CD4-positive, alpha-beta T cell (primary cell): Measurements from ENCODE around the gene GOLT1A. TPM values are rescaled to one million over a fixed set of nuclear protein-coding genes. Genes with fewer than 3 reads are reported as not detected.

ENCODE experiments used
- ATAC-seq: fragments of 200-7000 bp; cut with Tn5 transposase; one replicate; pipeline ENCODE4 v1.10.0; 2022; ENCODE audit warnings: mild to moderate bottlenecking; ENCODE audit not compliant: poor library complexity
- CTCF ChIA-PET: fragments of 350-600 bp; sonication (Branson Sonifier 250); formaldehyde crosslinking; loops from one replicate; lab custom pipeline; 2021; ENCODE audit warnings: antibody characterized with exemption, inconsistent platforms; lab: Charles Lee
- POLR2A ChIA-PET: fragments of 350-600 bp; sonication (Branson Sonifier 250); formaldehyde crosslinking; loops from one replicate; lab custom pipeline; 2021; ENCODE audit warnings: antibody characterized with exemption, inconsistent platforms; lab: Charles Lee
- DNase-seq, 14 experiments: peaks; one replicate each; pipeline ENCODE4 v3.0.0-alpha.2; 2013 to 2020; ENCODE audit warnings: mixed read lengths in 2 of 14
- H3K27ac ChIP-seq, 2 donors: one replicate each; pipeline versions ENCODE4 v1.5.1 to v1.7.0; 2013; ENCODE audit warnings: low read length in 2 of 2, low read depth in 1 of 2, mild to moderate bottlenecking in 1 of 2
- H3K27me3 ChIP-seq, 2 experiments: 1 replicate in 1 of 2; 2 replicates in 1 of 2; pipeline versions ENCODE4 v1.6.1 to v1.7.0; 2013; ENCODE audit warnings: low read length in 2 of 2, control low read depth in 1 of 2, mild to moderate bottlenecking in 1 of 2, moderate library complexity in 1 of 2; ENCODE audit not compliant: insufficient read depth in 2 of 2, control insufficient read depth in 1 of 2
- H3K36me3 ChIP-seq: one replicate; pipeline ENCODE4 v1.6.1; 2013; ENCODE audit warnings: low read length, control low read depth; ENCODE audit not compliant: insufficient read depth
- H3K4me1 ChIP-seq: one replicate; pipeline ENCODE4 v1.6.1; 2013; ENCODE audit warnings: low read length, control low read depth; ENCODE audit not compliant: insufficient read depth
- H3K4me3 ChIP-seq: one replicate; pipeline ENCODE4 v1.5.1; 2013; ENCODE audit warnings: mild to moderate bottlenecking, low read length, moderate library complexity
- H3K9me3 ChIP-seq, 2 experiments: 1 replicate in 1 of 2; 2 replicates in 1 of 2; pipeline versions ENCODE4 v1.6.1 to v1.7.0; 2013; ENCODE audit warnings: low read length in 2 of 2, mild to moderate bottlenecking in 2 of 2, control low read depth in 1 of 2, moderate library complexity in 1 of 2; ENCODE audit not compliant: control insufficient read depth in 1 of 2, insufficient read depth in 1 of 2
- H3K27ac Mint-ChIP-seq: one replicate; pipeline ENCODE4 v1.8.0; 2020; ENCODE audit warnings: mixed read lengths
- H3K27me3 Mint-ChIP-seq: one replicate; pipeline ENCODE4 v1.8.0; 2021; ENCODE audit warnings: mixed read lengths
- H3K36me3 Mint-ChIP-seq: one replicate; pipeline ENCODE4 v1.8.0; 2021; ENCODE audit warnings: low read depth, mixed read lengths
- H3K4me1 Mint-ChIP-seq: one replicate; pipeline ENCODE4 v1.8.0; 2021; ENCODE audit warnings: low read depth, mixed read lengths
- H3K4me3 Mint-ChIP-seq: one replicate; pipeline ENCODE4 v1.8.0; 2020; ENCODE audit warnings: mild to moderate bottlenecking, mixed read lengths
- H3K9me3 Mint-ChIP-seq: one replicate; pipeline ENCODE4 v1.8.0; 2020; ENCODE audit warnings: mixed read lengths
- intact Hi-C, 2 experiments: fragments of 100-400 bp; cut with DNase I in 1 of 2; cut with micrococcal nuclease in 1 of 2; formaldehyde crosslinking; loops; one replicate each; pipeline versions ENCODE4 v1.15.1 to v1.9.0; 2023 to 2025; cut with DNase I, micrococcal nuclease
- total RNA-seq, 174 experiments: library from RNA in 2 of 174; stranded (reverse) in 2 of 174; gene quantifications; one replicate each; pipeline ENCODE4 v1.2.3 and lab custom pipeline; 2021 to 2026
- TF ChIP-seq, protein P1 (sequence below): fragments of 200-600 bp; IDR thresholded peaks from one replicate; pipeline ENCODE4 v1.8.0; 2022; ENCODE audit warnings: antibody characterized with exemption, mild to moderate bottlenecking

GOLT1A gene
- total RNA-seq, 2 experiments from 2014 or later, result 0.30 TPM; not detected in 1

GRCh38 chr1:204197068-204197467 is 16.7 kb downstream of the GOLT1A start:
- intact Hi-C loops, result no loop called here
- ChIA-PET CTCF (no interaction called here), POLR2A (no interaction called here)
- Histone ChIP-seq H3K36me3 (no peaks in the 10 kb centered on the region), H3K27ac (no peak overlapping the region), H3K4me1 (peaks cover 4% of the 10 kb centered on the region), H3K27me3 (no peaks in the 10 kb centered on the region), H3K9me3 (no peaks in the 10 kb centered on the region), H3K4me3 (no peak overlapping the region)
- DNase-seq (no peak), ATAC-seq (no peak)
- H3K36me3 Mint-ChIP-seq, result no peaks in the 10 kb centered on the region
- H3K27ac Mint-ChIP-seq, result no peak overlapping the region
- H3K9me3 Mint-ChIP-seq, result no peaks in the 10 kb centered on the region
- peaks cover 10% of the 10 kb centered on the region for H3K27me3 Mint-ChIP-seq
- peaks cover 12% of the 10 kb centered on the region for H3K4me1 Mint-ChIP-seq
- H3K4me3 Mint-ChIP-seq, result no peak overlapping the region
- TF ChIP-seq, protein P1, sequence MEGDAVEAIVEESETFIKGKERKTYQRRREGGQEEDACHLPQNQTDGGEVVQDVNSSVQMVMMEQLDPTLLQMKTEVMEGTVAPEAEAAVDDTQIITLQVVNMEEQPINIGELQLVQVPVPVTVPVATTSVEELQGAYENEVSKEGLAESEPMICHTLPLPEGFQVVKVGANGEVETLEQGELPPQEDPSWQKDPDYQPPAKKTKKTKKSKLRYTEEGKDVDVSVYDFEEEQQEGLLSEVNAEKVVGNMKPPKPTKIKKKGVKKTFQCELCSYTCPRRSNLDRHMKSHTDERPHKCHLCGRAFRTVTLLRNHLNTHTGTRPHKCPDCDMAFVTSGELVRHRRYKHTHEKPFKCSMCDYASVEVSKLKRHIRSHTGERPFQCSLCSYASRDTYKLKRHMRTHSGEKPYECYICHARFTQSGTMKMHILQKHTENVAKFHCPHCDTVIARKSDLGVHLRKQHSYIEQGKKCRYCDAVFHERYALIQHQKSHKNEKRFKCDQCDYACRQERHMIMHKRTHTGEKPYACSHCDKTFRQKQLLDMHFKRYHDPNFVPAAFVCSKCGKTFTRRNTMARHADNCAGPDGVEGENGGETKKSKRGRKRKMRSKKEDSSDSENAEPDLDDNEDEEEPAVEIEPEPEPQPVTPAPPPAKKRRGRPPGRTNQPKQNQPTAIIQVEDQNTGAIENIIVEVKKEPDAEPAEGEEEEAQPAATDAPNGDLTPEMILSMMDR, result no peak

DNA sequence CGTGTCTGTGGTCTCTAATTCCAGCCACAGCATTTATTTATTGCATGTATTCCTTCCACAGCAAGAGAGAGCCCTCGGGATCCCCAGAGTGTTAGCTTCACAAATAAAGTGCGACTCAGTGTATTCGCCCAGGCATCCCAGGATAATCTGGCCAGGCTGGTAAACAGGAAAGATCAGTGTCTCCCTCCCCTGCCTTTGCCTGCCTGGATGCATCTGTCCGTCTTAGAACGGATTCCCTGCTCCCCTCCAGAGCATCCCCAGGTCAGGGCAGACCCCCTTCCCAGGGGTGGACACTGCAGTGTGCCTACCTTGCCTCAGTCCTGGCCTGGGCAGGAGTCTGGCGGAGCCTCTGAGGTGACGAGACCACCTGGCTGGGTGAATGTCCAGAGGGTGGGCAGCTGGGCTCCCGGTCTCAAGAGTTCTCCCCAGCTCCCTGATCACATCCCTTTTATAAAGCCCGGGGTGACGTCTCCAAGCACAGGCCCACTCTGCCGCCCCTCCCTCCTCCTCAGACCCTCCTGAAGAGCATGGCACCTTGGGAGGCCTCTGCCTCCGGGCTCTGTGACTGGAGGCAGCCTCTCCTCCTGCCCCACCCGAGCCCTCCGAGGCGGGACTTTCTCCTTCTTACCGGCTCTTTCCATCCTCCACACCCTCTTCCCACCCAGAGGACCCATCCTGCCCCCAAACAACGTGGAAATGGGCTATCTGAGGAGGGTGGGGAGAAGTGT is 17.6 kb downstream of the GOLT1A start, which contains the start of gene KISS1:
KISS1 (minus strand) TSS at position 424 of the 728 bp plus-strand sequence. CDS start 3,615 bp downstream, outside the sequence.
- H3K27ac Mint-ChIP-seq, result no peak within 1 kb of the TSS
- POLR2A ChIA-PET, result no interaction called here
- H3K27me3 ChIP-seq, result no peaks in the 10 kb centered on the region

DNA sequence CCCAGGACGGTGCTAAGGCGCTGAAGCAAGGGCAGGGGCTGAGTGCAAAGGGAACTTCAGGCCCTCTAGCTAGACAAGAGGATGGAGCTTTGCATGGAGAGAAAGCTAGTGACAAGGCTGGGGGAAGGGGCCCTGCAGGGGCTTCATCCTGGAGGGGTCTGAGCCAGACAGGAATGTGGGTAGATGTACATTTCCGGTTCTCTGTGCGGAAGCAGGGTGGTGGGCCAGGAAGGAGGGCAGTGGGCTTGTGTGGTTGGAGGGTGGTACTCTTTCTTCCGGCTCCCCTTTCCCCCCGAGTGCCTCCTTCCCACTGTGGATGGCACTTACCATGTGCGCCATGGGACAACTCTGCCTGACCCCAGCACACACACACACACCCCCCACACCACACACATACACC is 19.0 kb downstream of the GOLT1A start:
- peaks cover 23% of the 10 kb centered on the region for H3K27me3 Mint-ChIP-seq
- H3K9me3 Mint-ChIP-seq, result no peaks in the 10 kb centered on the region
- TF ChIP-seq, protein P1, result no peak
- H3K36me3 ChIP-seq, result no peaks in the 10 kb centered on the region
- H3K36me3 Mint-ChIP-seq, result no peaks in the 10 kb centered on the region
- peaks cover 16% of the 10 kb centered on the region for H3K4me1 Mint-ChIP-seq
- no peak overlapping the region for H3K4me3 ChIP-seq
- no peaks in the 10 kb centered on the region for H3K9me3 ChIP-seq
- ChIA-PET POLR2A (no interaction called here), CTCF (no interaction called here)
- no peak overlapping the region for H3K4me3 Mint-ChIP-seq
- intact Hi-C loops, result no loop called here
- no peak for ATAC-seq
- H3K27ac ChIP-seq, result no peak overlapping the region
- peaks cover 0 to 11% of the 10 kb centered on the region in 2 experiments for H3K27me3 ChIP-seq
- H3K4me1 ChIP-seq, result peaks cover 11% of the 10 kb centered on the region
- DNase-seq, result no peak
- no peak overlapping the region for H3K27ac Mint-ChIP-seq

More for the DNA sequence above, 17.6 kb downstream of the GOLT1A start, which contains the start of gene KISS1:
- Mint-ChIP-seq H3K27me3 (peaks cover 13% of the 10 kb centered on the region), H3K36me3 (no peaks in the 10 kb centered on the region), H3K9me3 (no peaks in the 10 kb centered on the region), H3K4me3 (no peak within 1 kb of the TSS), H3K4me1 (peaks cover 12% of the 10 kb centered on the region)
- no peaks in the 10 kb centered on the region for H3K36me3 ChIP-seq
- H3K27ac ChIP-seq, result no peak within 1 kb of the TSS
- TF ChIP-seq, protein P1, result no peak
- intact Hi-C loops, result no loop called here
- no peak for ATAC-seq
- H3K4me1 ChIP-seq, result peaks cover 4% of the 10 kb centered on the region
- H3K9me3 ChIP-seq, result no peaks in the 10 kb centered on the region
- H3K4me3 ChIP-seq, result no peak within 1 kb of the TSS
- CTCF ChIA-PET, result no interaction called here
- DNase-seq, result no peak
